GM18520 (cell line): ENCODE data around the gene PPP1R12B.
"Not testable (repeated sequence)": the region's sequence is repeated elsewhere in the genome, so short reads cannot be mapped to it uniquely, and the experiment has no call there.

Experiments
- ATAC-seq: cut with Tn5 transposase; IDR thresholded peaks from one replicate; pipeline ENCODE4 v1.9.1; 2021; ENCODE audit not compliant: unreplicated experiment

The PPP1R12B gene

DNA sequence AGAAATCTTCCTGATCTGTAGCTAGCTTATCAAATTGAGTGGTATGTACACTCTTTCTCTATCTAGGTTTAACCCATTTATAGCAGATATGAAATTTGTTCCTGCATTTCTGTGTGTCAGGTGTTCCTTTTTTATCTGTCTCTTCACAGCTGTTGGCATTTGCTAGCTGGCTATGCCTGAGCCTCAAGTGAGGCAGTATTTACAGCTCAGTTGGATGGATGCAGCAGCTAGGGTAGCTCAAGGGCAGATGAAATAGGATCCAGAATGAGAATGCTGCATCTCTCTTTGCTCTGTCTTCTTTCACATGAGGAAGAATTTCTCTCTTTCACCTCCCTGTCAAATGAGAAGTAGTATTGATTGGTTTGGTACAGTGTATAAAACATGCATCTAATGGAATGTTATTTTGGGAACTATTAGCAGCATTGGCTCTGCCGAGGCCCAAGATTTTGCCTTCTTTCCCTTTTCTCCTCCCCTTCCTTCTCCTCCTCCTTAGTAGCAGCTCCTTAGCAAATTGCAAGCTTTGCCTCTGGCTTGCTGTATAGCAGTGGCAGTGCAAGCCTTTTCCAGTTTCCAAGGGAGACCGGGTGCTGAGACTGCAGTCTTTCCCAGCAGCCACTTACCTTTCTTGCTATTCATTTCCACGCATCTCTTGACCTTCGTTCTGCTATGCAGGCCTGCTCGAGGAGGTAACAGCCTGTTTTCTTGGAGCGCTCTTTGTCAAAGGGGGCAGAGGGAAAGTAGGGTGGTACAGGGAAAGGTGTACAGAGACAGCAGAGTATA lies 125.0 kb downstream of the PPP1R12B start:
- ATAC-seq: not testable (repeated sequence)

DNA sequence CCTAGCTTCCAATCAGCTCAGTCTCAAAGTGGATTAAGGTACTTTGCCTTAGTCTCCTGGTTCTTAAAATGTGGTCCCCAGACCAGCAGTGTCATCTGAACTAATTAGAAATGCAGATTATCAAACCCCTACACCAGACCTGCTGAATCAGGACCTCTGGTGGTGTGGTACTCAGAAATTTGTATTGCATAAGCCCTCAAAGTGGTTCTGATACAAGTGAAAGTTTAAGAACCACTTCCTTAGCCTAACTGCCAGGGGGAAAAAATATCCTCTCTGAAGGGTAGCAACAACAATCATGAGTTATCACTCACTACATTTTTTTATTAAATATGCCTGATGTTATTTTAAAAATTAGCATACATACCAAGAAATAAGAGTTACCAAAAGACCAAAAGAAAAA lies 131.2 kb downstream of the PPP1R12B start:
- not testable (repeated sequence) for ATAC-seq

DNA sequence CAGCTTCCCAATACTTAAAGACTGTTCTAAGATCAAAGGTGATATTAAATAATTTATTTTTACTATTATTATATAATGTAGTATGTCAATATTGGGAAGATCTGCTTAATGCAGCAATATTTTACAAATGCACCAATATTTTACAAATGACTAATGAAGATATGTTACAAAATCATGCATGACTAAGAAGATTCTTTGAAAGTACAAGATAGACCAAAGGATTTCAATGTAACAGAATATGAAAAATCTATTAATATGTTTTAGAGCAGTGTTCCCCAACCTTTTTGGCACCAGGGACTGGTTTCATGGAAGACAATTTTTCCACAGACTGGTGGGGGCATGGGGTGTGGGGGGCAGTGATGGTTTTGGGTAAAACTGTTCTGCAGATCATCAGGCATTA lies 132.1 kb downstream of the PPP1R12B start:
- ATAC-seq: not testable (repeated sequence)

DNA sequence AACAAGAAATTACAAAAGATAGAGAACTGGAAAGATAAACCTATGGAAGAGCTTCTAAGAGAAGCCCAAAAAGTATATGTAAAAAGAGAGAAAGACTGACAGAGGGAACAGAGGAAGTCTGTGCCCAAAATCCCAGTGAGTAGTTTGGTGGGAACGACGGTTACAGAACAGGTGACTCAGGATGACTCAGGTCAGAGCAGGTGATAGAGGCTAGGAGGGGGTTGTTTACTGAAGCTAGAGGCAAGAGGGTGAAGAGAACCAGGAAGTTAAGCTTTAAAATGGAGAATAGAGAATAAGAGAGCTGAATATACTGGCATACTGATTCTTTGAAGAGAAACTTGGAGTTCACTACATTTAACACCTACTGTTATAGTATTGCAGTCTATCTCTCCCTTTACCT lies 134.9 kb downstream of the PPP1R12B start:
- not testable (repeated sequence) for ATAC-seq

DNA sequence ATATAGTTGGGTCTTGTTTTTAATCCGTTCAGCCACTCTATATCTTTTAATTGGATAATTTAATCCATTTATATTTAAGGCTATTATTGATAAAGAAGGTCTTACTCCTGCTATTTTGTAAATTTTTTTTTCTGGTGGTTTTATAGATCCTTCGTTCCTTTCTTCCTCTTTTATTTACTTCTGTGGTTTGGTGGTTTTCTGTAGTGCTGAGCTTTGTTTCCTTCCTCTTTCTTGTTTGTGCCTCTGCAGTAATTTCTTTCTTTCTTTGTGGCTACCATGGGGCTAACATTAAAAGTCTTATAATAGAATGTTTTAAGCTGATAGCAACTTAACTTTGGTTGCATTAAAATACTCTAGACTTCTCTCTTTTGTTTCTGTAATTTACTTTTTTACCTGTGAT lies 135.5 kb downstream of the PPP1R12B start:
- not testable (repeated sequence) for ATAC-seq

DNA sequence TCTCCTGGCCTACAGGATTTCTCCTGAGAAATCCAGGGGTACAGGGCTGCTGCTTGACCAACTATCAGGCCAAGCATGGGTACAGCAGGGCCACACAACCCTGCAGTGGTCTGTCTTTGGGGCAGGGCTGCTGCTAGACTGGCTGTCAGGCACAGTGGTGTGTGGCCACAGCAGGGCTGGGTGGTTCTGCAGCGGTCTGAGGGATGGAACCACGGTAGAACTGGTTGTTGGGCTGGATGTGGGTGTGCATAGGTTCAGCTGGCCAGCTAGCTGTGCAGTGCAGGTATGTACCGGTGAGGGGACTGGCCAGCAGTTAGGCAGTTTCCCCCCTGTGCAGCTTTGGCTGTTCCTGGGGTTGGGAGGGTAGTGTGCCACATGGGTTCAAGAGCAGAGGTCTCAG lies 136.3 kb downstream of the PPP1R12B start:
- not testable (repeated sequence) for ATAC-seq

DNA sequence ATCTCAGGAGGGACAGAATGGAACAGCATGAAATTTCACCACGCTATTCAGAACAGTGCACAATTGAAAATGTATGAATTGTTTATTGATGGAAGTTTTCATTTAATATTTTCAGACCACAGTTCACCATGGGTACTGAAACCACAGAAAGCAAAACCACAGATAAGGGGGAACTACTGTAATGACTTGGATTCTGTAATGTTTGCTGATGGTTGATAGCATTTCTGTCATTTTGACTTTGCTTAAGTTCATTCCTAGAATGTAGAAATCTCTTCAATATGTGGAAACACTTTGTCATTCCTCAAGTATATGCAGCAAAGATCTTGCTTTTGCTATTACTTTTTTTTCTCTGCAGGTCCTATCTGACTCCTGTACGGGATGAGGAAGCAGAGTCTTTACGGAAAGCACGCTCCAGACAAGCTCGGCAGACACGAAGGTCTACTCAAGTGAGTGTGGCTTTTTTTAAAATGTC lies 139.7 kb downstream of the PPP1R12B start:
- peak; percentile 48 for ATAC-seq

DNA sequence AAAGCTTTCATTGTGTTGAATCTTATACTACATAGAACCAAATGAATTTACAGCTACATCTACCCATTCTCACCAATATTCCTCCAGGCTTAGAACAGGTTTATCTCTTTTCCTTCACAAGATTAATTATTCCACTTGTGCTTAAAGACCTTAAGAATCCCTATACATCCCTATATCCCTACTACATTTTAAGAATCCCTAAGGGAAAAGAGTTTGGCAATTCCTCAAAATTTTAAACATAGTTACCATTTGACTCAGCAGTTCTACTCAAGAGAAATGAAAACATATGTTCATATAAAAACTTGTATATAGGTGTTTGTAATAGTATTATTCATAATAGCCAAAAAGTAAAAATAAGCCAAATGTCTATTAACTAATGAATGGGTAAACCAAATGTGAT lies 140.6 kb downstream of the PPP1R12B start:
- not testable (repeated sequence) for ATAC-seq

DNA sequence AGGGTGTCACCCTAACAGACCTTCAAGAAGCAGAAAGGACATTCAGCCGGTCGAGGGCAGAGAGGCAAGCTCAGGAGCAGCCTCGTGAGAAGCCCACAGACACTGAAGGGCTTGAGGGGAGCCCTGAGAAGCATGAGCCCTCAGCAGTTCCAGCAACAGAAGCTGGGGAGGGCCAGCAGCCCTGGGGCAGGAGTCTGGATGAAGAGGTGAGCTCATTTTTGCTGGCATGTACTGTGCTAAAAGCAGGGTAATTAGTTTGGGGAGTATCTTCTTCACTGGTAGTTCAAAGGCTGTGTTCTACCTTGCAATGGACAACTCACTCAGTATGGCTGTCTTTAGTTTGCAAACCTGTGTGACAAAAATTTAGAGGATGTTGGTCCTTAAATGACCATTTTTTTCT lies 144.6 kb downstream of the PPP1R12B start:
- ATAC-seq: not testable (repeated sequence)

DNA sequence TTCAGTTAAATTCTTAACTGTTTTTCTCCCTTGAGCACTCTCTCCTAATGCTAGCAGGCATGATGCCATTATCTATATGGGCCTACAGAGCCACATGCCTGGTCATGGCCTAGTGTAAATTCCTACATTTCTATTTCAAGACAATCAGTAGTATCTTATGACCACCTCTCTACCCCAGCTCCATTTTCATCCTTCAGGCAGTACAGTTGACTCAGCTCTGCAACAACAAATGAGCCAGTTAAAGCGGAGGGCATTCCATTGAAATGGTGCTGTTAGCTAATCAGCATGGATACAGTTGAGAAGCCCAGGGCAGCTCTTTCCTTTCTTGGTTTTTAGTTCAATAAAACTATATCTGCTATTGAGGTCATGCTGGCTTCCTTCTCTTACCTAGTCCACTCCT lies 150.0 kb downstream of the PPP1R12B start:
- ATAC-seq: no peak

DNA sequence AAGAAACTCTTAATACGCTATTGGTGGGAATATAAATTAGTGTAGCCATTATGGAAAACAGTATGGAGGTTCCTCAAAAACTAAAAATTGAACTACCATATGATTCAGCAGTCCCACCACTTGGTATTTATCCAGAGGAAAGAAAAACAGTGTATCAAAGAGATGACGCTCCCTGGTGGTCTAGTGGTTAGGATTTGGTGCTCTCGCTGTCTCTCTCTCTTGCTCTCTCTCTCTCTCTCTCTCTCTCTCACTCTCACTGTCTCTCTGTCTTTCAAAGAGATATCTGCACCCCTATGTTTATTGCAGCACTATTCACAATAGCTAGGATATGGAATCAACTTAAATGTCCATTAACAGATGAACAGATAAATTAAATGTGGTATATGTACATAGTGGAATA lies 151.5 kb downstream of the PPP1R12B start:
- ATAC-seq: not testable (repeated sequence)

DNA sequence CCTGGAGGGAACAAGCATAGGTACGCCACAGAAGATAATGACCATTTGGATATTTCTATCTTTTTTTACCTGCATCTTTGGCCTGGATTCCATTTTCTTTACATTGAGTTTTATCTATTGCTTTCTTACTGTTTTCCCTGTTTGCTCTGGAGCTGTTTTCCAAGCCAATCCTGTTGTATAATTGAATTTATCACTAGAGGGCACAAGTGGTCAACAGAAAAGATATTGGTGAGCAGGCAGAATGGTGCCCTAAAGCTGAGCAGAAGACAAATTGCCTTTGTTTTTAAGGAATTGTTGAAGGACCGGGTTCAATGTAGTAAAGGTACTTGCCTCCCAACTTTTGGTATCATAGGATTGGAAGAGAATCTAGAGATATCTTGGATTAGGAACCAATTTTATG lies 152.8 kb downstream of the PPP1R12B start:
- no peak for ATAC-seq

DNA sequence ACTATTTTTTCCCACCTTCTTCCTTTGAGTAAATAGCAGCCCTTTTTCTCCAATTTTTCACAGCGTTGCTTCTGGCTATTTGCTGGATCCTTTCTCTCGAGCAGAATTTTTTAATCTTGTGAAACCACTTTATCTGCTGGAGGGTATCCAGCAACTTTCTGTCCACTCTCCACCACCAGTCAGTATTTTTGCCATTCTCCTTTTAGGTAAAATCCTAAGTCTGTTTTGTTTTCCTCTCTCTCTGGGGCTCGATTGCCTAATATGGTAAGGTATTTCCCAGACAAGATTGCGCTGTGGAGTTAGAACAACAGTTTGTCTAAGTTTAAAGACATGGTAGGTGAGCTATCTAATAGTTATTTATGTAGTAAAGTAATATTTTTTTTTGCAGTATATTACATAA lies 156.9 kb downstream of the PPP1R12B start:
- ATAC-seq: no peak

DNA sequence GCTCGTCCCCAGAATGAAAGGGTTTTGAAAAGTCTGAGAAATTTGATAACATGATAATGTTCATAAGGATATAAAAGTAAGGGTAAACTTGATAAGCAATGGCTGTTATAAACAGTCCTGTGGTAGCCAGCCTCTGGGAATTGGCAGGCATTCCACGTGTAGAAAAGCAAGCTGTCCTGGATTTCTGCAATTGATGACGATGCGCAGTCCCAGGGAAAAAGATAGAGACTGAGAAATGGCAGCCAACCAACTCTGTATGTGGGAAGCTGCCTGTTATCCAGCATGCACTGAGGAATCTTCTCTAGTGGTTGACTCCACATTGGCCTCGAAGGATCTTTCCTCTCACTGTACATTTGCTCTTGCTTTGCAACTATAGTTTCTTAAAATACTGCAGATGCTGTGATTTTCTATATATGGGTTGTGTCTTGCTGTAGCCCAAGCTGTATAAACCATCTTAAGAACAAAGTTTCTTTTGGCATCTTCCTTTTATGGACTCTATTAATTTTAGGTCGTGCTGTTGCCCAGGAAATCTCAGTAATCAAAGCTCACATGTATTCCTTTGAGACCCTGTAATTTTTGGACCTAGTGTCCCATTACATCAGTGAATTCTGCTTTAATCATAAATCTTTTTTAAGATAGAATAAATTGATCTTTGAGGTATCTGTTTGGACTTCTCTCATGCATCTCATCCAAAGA lies 157.5 kb downstream of the PPP1R12B start:
- ATAC-seq: not testable (repeated sequence)

DNA sequence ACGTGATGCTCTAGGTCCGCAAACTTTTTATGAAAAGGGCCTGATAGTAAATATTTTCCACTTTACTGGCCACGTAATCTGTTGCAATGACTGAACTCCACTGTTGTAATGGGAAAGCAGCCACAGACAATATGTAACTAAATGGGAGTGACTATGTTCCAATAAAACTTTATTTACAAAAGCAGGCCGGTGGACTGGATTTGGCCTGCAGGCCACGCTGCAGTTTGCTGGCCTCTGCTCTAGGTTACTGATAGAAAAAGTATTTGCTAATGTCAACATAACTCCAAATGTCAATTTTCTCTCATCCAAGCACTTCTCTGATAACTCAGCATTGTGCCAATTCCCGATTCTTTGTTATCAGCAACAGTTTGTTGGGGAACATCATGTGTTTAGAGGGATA lies 160.4 kb downstream of the PPP1R12B start:
- not testable (repeated sequence) for ATAC-seq

DNA sequence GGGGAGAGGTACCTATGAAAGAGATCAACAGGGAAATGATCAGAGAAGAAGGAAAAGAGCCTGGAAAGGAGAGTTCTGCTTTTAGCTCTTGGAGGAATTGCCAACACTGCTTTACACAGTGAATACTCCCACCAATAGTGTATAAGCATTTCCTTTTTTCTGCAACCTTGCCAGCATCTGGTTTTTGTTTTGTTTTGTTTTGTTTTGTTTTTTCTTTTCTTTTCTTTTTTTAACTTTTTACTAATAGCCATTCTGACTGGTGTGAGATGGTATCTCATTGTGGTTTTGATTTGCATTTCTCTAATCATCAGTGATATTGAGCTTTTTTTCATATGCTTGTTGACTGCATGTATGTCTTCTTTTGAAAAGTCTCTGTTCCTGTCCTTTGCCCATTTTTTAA lies 165.4 kb downstream of the PPP1R12B start:
- ATAC-seq: not testable (repeated sequence)

DNA sequence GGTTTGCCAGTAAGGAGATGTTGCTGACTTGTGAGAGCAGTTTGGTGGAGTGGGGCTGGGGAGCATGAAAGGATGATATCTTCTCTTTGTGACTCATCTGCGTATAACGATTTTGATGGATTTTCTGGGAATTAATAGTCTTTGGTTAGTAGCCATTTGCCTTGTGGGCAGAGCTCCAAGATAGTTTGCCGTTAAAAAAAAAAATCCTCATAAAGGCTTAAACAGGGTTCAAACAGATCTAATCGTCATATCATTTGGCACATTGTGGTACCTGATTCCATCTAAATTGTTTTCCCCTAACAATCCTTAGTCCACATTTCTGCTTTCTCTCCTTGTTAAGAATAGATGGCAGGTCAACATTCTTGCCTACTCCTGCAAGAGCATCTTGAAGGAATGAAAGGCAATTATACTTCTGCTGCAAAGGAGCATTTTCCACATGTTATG lies 168.0 kb downstream of the PPP1R12B start:
- ATAC-seq: no peak

DNA sequence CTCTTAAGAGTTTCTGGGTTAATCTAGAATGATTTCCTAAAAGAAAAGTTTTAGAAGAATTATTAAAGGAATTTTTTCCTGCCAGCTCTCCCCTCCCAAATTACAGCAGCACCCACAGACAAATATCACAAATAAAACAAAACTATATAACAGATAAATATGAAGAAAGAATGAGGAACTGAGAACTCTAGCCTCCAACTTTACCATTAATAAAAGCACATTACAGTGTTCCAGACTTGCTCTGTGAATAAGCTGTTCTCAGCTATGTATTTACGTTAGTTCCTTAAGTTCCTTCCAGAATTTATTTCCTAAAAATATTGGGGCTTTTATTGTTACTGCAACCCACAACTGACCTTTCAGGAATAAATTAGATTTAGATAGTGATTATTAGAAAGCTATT lies 168.6 kb downstream of the PPP1R12B start:
- not testable (repeated sequence) for ATAC-seq

DNA sequence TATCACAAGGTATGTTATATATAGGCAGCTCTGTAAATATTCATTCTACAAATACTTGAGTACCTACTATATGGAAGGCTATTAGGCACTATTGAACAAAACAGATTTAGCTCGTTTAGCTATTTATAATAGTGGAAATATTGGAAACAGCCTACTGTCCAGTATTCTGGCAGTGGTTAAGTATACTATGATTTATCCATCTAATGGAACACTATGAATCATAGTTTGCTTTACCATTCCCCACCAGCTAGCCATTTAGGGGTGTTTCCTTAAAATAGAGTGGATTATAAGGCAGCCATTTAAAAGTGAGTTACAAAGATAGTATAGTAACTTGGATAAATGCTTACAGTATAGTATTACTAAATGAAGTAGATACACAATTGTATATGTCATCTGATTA lies 169.7 kb downstream of the PPP1R12B start:
- ATAC-seq: not testable (repeated sequence)

DNA sequence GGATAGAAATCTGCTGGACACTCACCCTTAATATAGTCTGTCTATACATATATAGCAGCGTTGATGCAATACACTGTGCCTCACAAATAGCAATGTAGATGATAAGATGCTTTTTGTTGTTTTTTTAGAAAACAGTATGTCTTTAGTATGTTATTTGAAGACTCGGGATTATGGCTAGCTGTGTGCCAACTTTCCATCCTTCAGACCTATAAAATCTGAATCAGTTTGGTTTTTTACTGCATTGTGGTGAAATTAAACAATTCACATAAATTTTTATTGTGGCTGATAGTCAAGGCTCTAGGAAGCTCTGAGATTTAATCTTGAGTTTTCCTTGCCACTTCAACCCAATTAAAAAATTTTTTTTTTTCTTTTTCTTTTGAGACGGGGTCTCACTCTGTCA lies 170.4 kb downstream of the PPP1R12B start:
- ATAC-seq: not testable (repeated sequence)

DNA sequence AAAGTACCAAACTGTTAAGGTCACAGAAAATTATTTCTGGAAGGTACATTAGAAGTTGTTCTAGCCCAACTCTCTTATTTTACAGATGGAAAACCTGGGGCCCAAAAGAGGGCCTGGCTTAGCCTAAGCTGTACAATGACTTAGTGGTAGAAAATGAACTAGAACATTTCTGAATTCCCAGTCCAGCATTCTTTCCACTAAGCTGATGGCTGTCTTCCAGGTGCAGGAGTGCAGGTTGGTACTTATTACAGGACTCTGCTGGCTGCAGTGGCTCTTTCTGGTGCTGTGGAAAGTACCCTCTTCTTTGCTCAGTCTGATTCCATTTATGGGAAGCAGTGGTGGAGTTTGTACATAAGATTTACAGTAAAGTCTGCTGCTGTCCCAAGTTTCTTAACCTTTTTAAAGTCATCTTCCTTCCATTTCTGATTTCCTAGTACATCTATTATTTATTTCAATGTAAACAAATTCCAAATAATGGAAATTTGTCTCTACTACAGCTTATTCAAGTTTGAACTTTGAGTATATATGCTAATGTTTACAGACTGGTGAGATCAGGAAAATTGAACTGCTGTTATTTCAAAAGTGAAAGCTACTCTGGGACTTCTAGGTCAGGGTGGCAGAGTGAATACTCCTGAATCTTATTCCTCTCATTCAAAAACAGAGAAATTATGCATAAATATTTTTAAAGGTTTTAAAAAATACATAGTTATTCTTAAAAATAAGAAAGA lies 171.8 kb downstream of the PPP1R12B start:
- not testable (repeated sequence) for ATAC-seq

DNA sequence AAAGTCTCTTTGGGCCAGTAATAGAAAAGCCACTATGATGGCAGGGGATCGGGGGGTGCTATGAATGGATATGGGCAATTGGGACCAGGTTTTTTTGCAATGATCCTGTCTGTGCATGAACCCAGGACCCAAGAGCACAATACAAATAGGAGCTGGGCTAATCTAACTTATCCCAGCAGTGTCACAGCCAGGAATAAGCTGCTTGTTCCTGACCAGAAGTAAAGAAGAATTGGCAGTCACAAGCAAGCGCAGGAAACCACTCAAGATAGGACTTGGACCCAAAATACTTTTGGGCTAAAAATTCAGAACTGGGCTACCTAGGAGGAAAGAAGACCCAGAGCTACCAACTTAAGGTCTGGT lies 172.3 kb downstream of the PPP1R12B start:
- not testable (repeated sequence) for ATAC-seq
